GM12874 (cell line): ENCODE results near the gene CSNK1E.

Experiments
- TF ChIP-seq, protein P1 (sequence below): IDR thresholded peaks from 2 replicates; pipeline ENCODE4 v1.5.1; 2011; ENCODE audit warnings: low read depth, mild to moderate bottlenecking, control low read depth, low read length, moderate library complexity; ENCODE audit not compliant: insufficient read depth

CSNK1E gene

DNA sequence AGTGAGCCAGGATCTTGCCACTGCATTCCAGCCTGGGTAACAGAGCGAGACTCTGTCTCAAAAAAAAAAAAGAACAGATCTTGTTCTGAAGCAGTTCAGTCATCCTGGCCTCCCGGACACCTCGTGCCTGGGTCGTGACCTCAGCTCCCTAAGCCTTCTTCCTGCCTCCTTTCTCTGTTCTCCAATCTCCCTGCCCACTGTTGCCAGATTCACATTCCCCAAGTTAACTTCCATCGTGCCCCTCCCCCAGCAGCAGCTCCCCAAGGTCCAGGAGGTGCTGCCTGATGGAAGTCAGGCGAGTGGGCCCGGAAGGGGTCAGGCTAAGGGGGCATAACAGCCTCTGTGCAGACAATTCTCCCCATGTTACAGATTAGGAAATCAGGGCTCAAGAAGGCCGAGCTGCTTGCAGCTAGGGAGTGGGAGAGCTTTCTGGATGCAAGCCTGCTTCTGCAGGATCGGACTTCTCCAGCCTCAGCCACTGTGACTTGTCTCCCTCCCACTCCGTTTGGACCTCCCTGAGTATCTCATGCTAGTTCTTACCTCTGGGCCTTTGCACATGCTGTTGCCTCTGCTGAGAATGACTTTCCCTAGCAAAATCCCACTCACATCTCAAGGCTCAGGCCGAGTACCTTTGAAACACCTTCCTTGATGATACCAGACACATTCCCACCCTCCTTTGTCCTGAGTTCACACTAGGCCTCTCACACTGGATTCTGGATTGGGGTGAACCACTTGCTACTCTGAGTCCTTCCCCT lies 30.1 kb downstream of the CSNK1E start:
- TF ChIP-seq, protein P1, sequence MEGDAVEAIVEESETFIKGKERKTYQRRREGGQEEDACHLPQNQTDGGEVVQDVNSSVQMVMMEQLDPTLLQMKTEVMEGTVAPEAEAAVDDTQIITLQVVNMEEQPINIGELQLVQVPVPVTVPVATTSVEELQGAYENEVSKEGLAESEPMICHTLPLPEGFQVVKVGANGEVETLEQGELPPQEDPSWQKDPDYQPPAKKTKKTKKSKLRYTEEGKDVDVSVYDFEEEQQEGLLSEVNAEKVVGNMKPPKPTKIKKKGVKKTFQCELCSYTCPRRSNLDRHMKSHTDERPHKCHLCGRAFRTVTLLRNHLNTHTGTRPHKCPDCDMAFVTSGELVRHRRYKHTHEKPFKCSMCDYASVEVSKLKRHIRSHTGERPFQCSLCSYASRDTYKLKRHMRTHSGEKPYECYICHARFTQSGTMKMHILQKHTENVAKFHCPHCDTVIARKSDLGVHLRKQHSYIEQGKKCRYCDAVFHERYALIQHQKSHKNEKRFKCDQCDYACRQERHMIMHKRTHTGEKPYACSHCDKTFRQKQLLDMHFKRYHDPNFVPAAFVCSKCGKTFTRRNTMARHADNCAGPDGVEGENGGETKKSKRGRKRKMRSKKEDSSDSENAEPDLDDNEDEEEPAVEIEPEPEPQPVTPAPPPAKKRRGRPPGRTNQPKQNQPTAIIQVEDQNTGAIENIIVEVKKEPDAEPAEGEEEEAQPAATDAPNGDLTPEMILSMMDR = no peak

DNA sequence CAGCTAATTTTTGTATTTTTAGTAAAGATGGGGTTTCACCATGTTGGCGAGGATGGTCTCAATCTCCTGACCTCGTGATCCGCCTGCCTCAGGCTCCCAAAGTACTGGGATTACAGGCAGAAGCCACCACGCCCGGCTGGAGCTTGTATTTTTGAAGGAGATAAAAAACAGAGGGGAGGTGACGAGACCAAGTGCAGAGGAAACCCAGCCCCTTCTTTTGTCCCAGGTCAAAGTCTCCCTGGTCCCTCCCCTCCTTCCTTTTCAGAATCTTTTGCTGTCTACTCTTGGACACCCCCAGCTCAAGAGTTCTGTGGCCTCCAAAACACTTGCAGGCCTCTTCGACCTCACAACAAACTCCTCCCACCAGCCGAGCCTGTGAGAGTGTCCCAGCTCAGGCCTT lies 32.2 kb downstream of the CSNK1E start:
- TF ChIP-seq, protein P1 = no peak

DNA sequence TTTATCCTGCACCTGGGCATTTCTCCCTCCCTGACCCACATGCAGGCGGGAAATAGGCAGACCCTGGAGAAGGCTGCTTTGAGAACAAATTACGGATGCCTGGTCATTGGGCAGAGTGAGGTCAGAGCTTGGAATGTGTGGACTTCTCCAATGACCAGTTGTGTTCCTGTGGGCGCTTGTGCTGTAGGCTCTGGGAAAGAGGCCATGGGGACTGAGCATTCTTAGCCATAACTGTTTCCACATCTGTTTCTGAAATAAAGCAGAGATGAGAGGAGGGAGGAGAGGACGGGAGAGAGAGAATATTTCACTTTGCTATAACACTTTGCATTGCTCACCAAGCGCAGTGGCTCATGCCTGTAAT lies 33.2 kb downstream of the CSNK1E start:
- TF ChIP-seq, protein P1 = no peak

DNA sequence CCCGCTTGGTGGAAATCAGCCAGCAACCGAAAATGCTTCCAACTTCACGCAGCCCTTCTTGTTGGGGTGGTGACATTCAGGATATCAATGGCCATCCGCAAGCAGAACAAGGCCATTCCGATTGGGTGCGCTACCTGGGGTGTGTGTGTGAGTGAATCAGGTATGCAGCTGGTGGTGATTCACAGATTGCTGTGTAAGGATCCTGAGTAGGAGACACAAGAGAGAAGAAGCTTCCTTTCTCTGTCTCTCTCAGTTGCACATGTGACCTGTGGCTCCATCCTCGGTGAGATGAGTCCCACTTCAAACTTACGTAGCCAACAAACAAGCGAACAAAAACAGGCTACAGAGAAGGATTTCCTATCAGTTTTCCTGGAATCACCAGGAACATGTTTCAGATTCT lies 34.8 kb downstream of the CSNK1E start:
- TF ChIP-seq, protein P1 = no peak

DNA sequence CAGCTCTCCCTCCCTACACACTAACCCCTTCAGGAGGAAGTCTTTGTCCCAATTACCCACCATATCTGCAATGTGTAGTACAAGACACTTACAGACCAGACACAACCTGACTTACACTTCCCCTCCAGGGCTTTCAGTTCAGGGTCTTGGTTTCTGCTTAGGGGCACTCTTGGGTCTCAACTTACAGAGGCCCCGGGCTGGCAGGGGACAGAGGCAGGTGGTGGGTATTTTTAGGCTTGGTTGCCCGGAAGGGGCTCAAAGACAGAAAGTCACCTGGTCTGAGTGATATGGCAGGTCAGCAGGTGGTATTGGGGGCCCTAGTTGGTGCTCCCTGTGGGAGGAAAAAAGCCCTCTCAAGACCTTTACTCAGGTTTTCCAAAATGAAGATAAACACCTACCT lies 41.1 kb downstream of the CSNK1E start:
- TF ChIP-seq, protein P1 = no peak

DNA sequence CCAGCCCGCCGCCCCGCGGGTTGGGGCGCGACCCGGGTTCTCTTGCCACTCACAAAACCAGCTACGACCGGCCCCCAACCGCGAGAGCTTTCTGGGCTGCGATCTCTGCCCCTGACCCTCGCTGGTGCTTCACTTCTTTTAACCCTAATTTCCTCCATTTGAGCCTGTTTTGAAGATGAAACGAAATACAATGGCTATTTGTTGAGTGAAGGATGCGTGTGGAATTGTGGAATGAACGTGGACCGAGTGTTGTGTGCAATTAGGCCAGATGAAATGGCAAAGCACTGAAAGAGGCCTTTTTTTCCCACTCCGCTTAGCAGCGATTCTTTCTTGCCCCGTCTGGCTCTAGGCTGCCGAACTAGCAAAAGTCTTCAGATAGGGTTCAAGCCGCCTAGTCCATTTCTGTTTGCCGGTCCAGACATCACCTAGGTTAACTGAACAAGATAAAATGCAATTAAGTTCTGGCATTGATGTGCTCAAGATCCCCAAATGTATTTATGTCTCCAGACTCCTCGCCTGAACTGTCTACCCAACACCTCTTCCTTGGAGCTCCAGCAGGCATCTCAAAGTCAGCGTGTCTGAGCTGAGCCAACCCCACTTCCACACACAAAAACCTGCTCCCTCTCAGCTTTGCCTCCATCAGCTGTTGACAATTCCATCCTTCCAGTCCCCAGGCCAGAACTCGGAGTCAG lies 44.0 kb downstream of the CSNK1E start:
- TF ChIP-seq, protein P1 = no peak

DNA sequence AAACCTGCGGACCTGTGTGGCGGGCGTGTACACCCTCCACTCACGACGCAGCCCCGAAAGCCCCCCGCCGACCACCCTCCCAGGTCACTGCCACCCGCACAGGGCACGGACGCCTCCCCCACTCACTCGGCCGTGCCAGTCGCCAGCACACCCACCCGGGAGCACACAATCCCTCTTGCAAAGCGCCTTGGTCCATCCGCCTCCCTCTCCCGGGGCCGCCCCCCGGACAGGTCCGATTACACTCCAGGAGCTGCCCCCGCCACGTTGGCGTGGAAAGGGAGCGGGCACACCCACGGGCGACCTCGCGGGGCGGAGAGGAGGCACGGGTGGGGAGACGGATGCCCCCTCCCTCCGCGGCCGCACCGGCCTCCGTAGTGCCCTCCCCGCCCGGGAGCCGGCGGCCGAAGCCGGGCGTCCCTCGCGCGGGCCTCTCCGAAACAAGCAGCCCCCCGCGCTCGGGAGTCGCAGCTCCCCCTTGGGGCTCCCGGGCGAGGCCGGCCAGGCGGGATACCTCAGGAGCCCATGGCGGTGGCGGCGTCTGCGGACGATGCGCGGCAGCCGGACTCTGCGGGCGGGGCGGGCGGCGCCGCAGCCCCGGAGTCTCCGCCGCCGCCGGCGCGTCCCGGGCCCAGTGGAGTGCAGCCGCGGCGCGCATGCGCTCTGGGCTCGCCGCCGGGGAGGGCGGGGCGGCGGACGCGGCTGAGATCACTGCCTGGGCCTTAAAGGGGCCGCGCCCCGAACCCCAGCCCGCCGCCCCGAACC lies 44.7 kb downstream of the CSNK1E start, which contains the start of gene TMEM184B:
TSS of gene TMEM184B (minus strand) at position 638 of the 762 bp plus-strand sequence. CDS start 25,049 bp downstream, outside the sequence.
- TF ChIP-seq, protein P1 = no peak
